Kidney epithelial cell (primary cell): ENCODE data around the gene AGBL3. TPM values are rescaled to one million over a fixed set of nuclear protein-coding genes. Genes with fewer than 3 reads are reported as not detected.
A peak's percentile ranks its signal among the peaks of the same experiment; 100 is the strongest.

Experiments
- DNase-seq: peaks from one replicate; pipeline ENCODE4 v3.0.0-alpha.2; 2010; ENCODE audit warnings: low read depth
- H3K27me3 ChIP-seq: 2 replicates; pipeline ENCODE4 v1.6.0; 2011; ENCODE audit warnings: low read length; ENCODE audit not compliant: control insufficient read depth, insufficient read depth
- H3K36me3 ChIP-seq: 2 replicates; pipeline ENCODE4 v1.5.1; 2011; ENCODE audit warnings: low read length; ENCODE audit not compliant: control insufficient read depth, insufficient read depth
- H3K4me3 ChIP-seq: 2 replicates; pipeline ENCODE4 v1.5.1; 2011; ENCODE audit warnings: low read depth, mild to moderate bottlenecking, control low read depth, low read length
- total RNA-seq: library from RNA; depleted of rRNA; stranded (reverse); fragments of >200 nt; gene quantifications from 2 replicates; pipeline ENCODE4 v1.2.3, GENCODE V29; 2015
- TF ChIP-seq, protein P1 (sequence below): IDR thresholded peaks from 2 replicates; pipeline ENCODE4 v1.5.1; 2011; ENCODE audit warnings: mild to moderate bottlenecking, moderate library complexity, low read length, control low read depth, inconsistent platforms; ENCODE audit not compliant: insufficient read depth, poor library complexity, severe bottlenecking

The AGBL3 gene
- total RNA-seq, 1 donor from 2014 or later = 1.6 TPM

DNA sequence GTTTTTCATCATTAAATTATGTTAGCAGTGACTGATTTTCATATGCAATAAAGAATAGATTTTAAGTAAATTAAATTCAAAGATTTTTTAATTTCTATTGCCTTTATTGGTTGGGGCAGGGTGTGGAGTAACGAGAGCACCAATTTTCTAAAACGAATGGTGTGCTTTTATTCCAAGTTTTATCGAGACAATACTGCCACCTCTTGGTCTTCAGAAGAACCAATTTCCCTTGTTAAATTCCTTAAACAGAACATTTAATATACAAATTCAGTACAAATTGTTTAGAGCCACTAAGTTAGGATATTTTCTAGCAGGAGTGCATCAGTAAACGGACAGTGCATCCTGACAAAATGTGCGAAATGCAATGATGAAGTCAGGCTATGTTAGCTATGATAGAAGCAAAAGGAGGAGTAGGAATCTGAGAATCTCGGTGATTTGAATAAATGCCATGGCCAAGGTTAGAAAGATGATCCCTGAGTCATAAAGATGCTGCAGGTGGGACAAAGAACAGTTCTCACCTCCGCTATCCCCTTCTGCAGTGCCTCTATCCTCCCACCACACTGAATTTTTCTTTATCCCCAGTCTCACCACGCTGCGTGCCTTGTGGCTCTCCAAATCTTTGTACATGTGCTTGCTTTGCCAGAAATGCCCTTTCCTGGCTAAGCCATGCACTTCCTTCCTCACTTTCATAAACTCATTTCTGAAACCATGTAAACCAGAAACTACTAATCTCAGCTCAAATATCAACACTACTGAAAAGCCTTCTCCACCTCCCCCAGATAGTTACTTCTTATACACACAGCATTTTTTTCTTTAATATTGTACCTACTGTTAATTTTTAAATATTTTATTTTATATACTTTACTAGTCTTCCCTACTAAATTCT, 31.9 kb upstream of the AGBL3 start:
- TF ChIP-seq, protein P1, sequence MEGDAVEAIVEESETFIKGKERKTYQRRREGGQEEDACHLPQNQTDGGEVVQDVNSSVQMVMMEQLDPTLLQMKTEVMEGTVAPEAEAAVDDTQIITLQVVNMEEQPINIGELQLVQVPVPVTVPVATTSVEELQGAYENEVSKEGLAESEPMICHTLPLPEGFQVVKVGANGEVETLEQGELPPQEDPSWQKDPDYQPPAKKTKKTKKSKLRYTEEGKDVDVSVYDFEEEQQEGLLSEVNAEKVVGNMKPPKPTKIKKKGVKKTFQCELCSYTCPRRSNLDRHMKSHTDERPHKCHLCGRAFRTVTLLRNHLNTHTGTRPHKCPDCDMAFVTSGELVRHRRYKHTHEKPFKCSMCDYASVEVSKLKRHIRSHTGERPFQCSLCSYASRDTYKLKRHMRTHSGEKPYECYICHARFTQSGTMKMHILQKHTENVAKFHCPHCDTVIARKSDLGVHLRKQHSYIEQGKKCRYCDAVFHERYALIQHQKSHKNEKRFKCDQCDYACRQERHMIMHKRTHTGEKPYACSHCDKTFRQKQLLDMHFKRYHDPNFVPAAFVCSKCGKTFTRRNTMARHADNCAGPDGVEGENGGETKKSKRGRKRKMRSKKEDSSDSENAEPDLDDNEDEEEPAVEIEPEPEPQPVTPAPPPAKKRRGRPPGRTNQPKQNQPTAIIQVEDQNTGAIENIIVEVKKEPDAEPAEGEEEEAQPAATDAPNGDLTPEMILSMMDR = peak; percentile 41
- H3K4me3 ChIP-seq = no peak overlapping the region
- H3K36me3 ChIP-seq = peaks cover 5% of the 10 kb centered on the region
- DNase-seq = no peak
- no peaks in the 10 kb centered on the region for H3K27me3 ChIP-seq

DNA sequence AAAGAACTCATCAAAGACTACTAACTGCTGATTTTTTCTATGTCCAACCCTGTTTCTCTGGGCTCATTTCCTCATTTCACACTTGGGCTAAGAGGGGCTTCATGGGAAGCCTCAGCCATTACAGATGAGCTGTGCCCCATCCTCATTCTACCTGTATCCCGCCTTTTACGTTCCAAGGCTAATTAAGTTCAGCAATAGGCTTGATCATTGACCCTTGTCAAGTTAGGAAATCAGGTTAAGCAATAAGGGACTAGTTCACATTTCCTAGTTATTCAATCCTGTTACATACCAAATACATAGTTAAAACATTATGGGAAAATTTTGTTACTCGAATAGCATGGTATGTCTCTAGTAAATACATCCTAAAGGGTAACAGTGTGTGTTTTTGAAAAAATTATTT, 29.3 kb upstream of the AGBL3 start:
- Histone ChIP-seq H3K4me3 (no peak overlapping the region), H3K36me3 (peaks cover 1% of the 10 kb centered on the region), H3K27me3 (no peaks in the 10 kb centered on the region)
- no peak for DNase-seq
- TF ChIP-seq, protein P1 = no peak

GRCh38 chr7:134959810-134960209, 26.5 kb upstream of the AGBL3 start:
- TF ChIP-seq, protein P1 = no peak
- no peak for DNase-seq
- Histone ChIP-seq H3K36me3 (peaks cover 1% of the 10 kb centered on the region), H3K27me3 (no peaks in the 10 kb centered on the region), H3K4me3 (no peak overlapping the region)

DNA sequence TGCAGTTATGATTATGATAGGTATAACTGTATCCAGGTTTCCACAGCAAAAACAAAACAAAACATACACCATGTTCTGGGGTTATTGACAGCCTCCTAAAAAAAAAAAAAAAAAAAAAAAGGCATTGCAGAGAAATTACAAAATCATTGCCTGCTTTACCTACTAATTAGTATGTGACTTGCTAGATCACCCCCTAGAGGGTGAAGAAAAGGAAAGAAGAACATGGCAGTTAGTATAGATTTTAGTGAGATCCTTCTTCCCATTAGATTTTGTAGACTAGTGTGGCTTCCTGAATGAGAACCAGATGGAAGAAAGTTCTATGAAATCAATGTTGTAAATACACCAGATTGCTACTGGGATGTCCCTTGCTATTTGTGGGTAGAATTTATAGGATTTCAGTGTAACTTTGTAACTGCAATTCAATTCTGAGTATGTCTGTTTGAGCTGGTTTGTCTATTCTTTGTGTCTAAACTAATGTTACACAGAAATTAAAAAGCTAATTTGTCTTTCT, 24.0 kb upstream of the AGBL3 start:
- Histone ChIP-seq H3K4me3 (no peak overlapping the region), H3K27me3 (no peaks in the 10 kb centered on the region), H3K36me3 (no peaks in the 10 kb centered on the region)
- DNase-seq = no peak
- TF ChIP-seq, protein P1 = no peak

- no peak for DNase-seq
- Histone ChIP-seq H3K27me3 (no peaks in the 10 kb centered on the region), H3K4me3 (no peak overlapping the region), H3K36me3 (no peaks in the 10 kb centered on the region)
- TF ChIP-seq, protein P1 = no peak
Observed at GRCh38 chr7:134963036-134963435, 23.3 kb upstream of the AGBL3 start.

- H3K36me3 ChIP-seq = no peaks in the 10 kb centered on the region
- TF ChIP-seq, protein P1 = no peak
Observed at GRCh38 chr7:134966691-134967090, 19.6 kb upstream of the AGBL3 start.

More at GRCh38 chr7:134966691-134967090, 19.6 kb upstream of the AGBL3 start:
- DNase-seq = no peak
- H3K4me3 ChIP-seq = no peak overlapping the region
- no peaks in the 10 kb centered on the region for H3K27me3 ChIP-seq
